Astrocyte (in vitro differentiated cells and primary cell): ENCODE results near the gene MPRIP.

Experiments
- EZH2 ChIP-seq: IDR thresholded peaks from 2 replicates; pipeline ENCODE4 v1.6.1; 2012; ENCODE audit warnings: mild to moderate bottlenecking, low read length, inconsistent platforms; ENCODE audit not compliant: insufficient read depth
- TF ChIP-seq, protein P1 (sequence below): IDR thresholded peaks from 2 replicates; pipeline ENCODE4 v1.5.1; 2011; ENCODE audit warnings: low read depth, mild to moderate bottlenecking, inconsistent platforms, low read length, moderate library complexity; ENCODE audit not compliant: insufficient read depth

- TF ChIP-seq, protein P1, sequence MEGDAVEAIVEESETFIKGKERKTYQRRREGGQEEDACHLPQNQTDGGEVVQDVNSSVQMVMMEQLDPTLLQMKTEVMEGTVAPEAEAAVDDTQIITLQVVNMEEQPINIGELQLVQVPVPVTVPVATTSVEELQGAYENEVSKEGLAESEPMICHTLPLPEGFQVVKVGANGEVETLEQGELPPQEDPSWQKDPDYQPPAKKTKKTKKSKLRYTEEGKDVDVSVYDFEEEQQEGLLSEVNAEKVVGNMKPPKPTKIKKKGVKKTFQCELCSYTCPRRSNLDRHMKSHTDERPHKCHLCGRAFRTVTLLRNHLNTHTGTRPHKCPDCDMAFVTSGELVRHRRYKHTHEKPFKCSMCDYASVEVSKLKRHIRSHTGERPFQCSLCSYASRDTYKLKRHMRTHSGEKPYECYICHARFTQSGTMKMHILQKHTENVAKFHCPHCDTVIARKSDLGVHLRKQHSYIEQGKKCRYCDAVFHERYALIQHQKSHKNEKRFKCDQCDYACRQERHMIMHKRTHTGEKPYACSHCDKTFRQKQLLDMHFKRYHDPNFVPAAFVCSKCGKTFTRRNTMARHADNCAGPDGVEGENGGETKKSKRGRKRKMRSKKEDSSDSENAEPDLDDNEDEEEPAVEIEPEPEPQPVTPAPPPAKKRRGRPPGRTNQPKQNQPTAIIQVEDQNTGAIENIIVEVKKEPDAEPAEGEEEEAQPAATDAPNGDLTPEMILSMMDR = no peak
- no peak for TF ChIP-seq EZH2
Measured at GRCh38 chr17:17080781-17081180, 38.5 kb downstream of the MPRIP start.
